Thyroid gland (tissue), 4 donors: ENCODE data around the gene GNRHR.

ENCODE experiments used
- POLR2A ChIP-seq, 2 donors: fragments of 450-650 bp; IDR thresholded peaks; one replicate each; pipeline ENCODE4 v1.6.1; 2017; ENCODE audit warnings: antibody characterized with exemption in 2 of 2, mild to moderate bottlenecking in 2 of 2, moderate library complexity in 1 of 2
- TF ChIP-seq, protein P1 (sequence below), 6 experiments: fragments of 200-600 bp in 3 of 6; fragments of 450-650 bp in 3 of 6; sonication (generic) in 3 of 6; IDR thresholded peaks; one replicate each; pipeline ENCODE4 v1.5.1; 2016 to 2019; ENCODE audit warnings: antibody characterized with exemption in 6 of 6, mild to moderate bottlenecking in 2 of 6, inconsistent platforms in 1 of 6, moderate library complexity in 1 of 6

DNA sequence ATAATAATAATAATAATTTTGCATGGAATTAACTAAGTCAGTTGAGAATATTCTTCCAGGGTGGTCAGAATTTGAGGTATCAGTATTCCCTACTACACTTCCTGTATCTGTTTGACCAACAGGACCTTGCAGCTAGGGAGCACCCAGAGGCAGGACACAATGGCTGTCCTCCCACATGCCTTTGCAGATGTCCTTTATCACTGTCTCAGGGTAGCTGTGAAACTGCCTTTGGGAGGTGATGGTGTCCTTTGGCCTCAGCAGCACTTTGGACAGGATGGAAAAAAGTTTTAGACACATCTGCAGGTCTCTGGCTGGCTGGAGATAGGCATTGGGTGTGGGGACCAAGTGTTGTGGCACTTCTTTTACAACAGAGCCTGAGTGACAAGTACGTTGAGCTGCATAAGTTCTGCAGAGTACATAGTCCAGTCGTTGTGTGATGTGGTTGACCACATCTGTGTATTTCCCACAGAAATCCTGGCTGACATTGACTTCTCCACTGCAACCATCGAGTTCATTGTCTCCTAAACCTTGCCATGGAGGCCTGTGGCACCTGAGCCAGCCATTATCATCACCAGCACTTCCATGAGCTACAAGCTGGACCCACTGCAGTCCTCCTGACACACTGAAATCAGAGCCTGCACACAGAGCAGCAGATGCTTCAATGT lies 34.1 kb downstream of the GNRHR start:
- TF ChIP-seq, protein P1, sequence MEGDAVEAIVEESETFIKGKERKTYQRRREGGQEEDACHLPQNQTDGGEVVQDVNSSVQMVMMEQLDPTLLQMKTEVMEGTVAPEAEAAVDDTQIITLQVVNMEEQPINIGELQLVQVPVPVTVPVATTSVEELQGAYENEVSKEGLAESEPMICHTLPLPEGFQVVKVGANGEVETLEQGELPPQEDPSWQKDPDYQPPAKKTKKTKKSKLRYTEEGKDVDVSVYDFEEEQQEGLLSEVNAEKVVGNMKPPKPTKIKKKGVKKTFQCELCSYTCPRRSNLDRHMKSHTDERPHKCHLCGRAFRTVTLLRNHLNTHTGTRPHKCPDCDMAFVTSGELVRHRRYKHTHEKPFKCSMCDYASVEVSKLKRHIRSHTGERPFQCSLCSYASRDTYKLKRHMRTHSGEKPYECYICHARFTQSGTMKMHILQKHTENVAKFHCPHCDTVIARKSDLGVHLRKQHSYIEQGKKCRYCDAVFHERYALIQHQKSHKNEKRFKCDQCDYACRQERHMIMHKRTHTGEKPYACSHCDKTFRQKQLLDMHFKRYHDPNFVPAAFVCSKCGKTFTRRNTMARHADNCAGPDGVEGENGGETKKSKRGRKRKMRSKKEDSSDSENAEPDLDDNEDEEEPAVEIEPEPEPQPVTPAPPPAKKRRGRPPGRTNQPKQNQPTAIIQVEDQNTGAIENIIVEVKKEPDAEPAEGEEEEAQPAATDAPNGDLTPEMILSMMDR (IDR thresholded peaks at IDR 0.05): no peak
- TF ChIP-seq POLR2A (IDR thresholded peaks at IDR 0.05): no peak
